Measurements from ENCODE around the gene NEU2. TPM values are rescaled to one million over a fixed set of nuclear protein-coding genes. Genes with fewer than 3 reads are reported as not detected.
"Not testable (repeated sequence)": the region's sequence is repeated elsewhere in the genome, so short reads cannot be mapped to it uniquely, and the experiment has no call there.

The NEU2 gene
- total RNA-seq, 2 donors from 2014 or later, result not detected

DNA sequence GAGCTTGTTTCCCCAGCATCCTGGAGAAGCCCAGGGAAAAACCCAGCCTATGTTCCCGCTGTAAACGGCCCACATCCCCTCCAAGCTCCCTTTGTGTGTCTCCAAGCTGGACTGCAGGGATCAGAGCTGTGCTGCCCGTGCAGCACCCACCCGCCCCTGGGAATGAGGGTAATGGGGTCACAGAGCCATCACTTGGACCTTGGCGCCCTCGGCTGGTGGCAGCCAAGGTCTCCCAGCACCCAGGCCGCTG, 27.0 kb downstream of the NEU2 start:
- ATAC-seq, result no peak
- Mint-ChIP-seq H3K27me3 (no peaks in the 10 kb centered on the region), H3K4me3 (peak overlapping the region; percentile 91), H3K36me3 (ENCODE audit: low read depth) (no peaks in the 10 kb centered on the region), H3K27ac (peak overlapping the region; percentile 96), H3K4me1 (peaks cover 50% of the 10 kb centered on the region)
- no peak for DNase-seq
- H3K9me3 ChIP-seq (ENCODE audit: control insufficient read depth, low read length, poor library complexity, severe bottlenecking), result no peaks in the 10 kb centered on the region

DNA sequence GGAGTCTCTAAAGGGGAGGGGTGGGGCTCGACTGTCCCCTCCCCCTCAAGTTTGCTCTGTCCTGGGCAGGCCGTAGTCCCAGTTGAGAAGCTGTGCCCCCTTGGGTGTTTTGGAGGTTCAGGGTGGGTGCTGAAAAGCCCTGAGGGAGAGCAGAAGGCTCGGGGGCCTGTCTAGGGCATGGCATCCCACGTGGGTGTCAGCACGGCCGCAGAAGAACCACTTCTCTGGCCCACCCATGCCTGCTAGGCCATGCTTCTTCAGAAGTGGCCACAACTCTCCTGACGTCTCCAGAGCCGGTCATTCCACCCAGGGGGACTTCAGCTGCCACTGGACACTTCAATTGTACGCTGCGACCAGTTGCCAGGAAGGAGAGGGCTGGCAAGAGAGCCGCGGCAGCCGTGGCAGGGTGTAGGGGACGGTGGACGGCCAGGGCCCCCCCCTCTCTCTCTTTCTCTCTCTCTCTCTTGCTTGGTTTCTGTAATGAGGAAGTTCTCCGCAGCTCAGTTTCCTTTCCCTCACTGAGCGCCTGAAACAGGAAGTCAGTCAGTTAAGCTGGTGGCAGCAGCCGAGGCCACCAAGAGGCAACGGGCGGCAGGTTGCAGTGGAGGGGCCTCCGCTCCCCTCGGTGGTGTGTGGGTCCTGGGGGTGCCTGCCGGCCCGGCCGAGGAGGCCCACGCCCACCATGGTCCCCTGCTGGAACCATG, 27.5 kb downstream of the NEU2 start, which contains the start of gene INPP5D:
TSS of gene INPP5D (plus strand) at position 546 of the 704 bp plus-strand sequence. CDS start at position 683, 137 bp downstream.
- Mint-ChIP-seq H3K36me3 (ENCODE audit: low read depth) (no peaks in the 10 kb centered on the region), H3K4me3 (peak within 1 kb of the TSS; percentile 91), H3K27ac (peak within 1 kb of the TSS; percentile 96), H3K4me1 (peaks cover 49% of the 10 kb centered on the region), H3K27me3 (no peaks in the 10 kb centered on the region)
- ATAC-seq, result peak; percentile 85
- DNase-seq, result peak; percentile 50 to 61 (median 55)
- no peaks in the 10 kb centered on the region for H3K9me3 ChIP-seq (ENCODE audit: control insufficient read depth, low read length, poor library complexity, severe bottlenecking)

DNA sequence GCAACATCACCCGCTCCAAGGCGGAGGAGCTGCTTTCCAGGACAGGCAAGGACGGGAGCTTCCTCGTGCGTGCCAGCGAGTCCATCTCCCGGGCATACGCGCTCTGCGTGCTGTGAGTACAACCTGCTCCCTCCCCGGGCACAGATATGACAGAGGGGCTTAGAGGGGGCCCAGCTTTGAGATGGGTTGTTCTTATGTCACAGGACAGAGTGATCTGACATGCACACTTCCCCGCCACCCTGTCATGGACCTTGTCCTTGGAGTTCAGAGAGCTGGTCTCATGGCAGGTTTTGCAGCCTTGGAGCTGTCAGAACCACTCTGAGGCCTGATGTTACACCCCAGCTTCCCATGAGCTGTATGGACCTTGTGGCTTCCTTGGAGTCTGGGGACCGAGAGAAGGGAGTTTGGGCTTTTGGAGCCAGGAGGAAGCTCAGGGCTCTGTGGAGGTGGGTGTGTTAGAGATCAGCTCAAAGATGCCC, 28.1 kb downstream of the NEU2 start:
- DNase-seq (no peak), ATAC-seq (peak; percentile 36)
- Mint-ChIP-seq H3K27me3 (no peaks in the 10 kb centered on the region), H3K36me3 (ENCODE audit: low read depth) (no peaks in the 10 kb centered on the region), H3K4me1 (peaks cover 46% of the 10 kb centered on the region), H3K27ac (peak overlapping the region; percentile 96), H3K4me3 (peak overlapping the region; percentile 91)
- H3K9me3 ChIP-seq (ENCODE audit: control insufficient read depth, low read length, poor library complexity, severe bottlenecking), result no peaks in the 10 kb centered on the region

DNA sequence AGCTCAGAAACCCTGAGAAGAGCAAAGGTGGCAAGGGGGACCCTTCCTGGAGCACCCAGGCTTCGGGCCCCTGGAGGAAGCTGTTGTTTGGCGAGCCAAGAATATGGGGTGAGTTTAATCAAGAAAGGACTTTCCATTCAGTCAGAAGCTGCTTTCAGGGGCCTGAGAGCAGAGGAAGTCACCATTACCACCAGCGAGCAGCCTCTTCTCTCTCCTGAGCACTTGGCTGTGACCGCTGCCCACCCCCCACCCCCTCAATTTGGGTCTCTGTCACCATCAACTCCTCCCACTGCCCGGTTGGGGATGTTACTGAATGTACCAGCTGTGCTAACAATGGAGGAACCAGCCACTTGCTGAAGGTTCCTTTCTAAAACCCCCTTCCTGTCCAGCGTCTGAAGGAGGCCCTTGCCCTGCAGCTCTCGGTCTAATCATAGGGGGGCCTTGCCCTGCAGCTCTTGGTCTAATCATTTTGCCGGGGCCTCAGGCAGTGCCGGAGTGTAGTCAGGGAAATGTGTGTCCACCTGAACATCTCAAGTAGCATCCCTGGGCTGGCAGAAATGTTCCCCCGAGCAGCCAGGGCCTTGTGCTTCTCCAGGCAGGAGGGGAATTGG, 28.6 kb downstream of the NEU2 start:
- H3K36me3 Mint-ChIP-seq (ENCODE audit: low read depth), result no peaks in the 10 kb centered on the region
- DNase-seq (no peak), ATAC-seq (peak; percentile 5)
- no peaks in the 10 kb centered on the region for H3K9me3 ChIP-seq (ENCODE audit: control insufficient read depth, low read length, poor library complexity, severe bottlenecking)
- peak overlapping the region; percentile 96 for H3K27ac Mint-ChIP-seq
- H3K4me1 Mint-ChIP-seq, result peaks cover 43% of the 10 kb centered on the region
- H3K27me3 Mint-ChIP-seq, result no peaks in the 10 kb centered on the region
- peak overlapping the region; percentile 91 for H3K4me3 Mint-ChIP-seq

DNA sequence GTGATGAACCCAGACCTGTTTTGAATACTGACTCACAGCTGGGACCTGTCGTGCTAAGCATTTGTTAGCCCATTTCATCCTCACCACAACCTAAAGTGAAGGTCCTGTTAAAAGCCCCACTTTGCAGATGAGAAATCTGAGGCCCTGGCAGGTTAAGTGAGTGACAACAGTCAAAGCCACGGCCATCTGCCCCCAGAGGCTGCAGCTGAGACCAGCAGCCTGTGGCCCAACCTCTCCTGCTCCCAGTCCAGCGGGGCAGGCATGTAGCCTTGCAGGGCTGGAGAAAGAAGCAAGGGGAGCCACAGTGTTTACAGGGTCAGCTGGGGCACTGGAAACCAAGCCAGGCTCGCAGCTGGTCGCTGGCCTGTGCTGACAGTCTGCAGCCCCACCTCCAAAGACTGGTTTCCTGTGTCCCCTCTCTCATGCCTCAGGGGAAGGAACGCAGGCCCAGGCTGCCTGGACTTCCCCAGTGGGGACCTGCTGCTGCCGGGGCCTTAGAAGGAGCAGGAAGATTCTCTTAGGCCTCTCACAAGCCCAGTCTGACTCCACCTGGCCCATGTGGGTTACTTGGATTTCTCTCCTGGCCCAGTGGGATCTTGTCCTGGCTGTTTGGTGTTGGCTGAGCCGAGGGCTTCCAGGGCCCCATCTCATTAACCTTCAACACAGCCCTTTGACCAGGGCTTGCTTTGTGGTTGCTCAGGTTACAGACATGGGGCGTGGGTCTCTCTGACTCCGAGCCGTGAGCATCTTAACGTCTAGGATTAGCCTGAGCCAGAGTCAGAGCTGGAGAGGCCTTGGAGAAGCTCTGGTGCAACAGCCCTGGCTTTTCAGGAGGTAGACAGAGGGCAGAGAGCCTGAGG, 29.3 kb downstream of the NEU2 start:
- DNase-seq (no peak), ATAC-seq (peak; percentile 30)
- Mint-ChIP-seq H3K4me3 (peak overlapping the region; percentile 91), H3K27me3 (no peaks in the 10 kb centered on the region), H3K36me3 (ENCODE audit: low read depth) (no peaks in the 10 kb centered on the region), H3K4me1 (peaks cover 43% of the 10 kb centered on the region), H3K27ac (peak overlapping the region; percentile 96)
- no peaks in the 10 kb centered on the region for H3K9me3 ChIP-seq (ENCODE audit: control insufficient read depth, low read length, poor library complexity, severe bottlenecking)

DNA sequence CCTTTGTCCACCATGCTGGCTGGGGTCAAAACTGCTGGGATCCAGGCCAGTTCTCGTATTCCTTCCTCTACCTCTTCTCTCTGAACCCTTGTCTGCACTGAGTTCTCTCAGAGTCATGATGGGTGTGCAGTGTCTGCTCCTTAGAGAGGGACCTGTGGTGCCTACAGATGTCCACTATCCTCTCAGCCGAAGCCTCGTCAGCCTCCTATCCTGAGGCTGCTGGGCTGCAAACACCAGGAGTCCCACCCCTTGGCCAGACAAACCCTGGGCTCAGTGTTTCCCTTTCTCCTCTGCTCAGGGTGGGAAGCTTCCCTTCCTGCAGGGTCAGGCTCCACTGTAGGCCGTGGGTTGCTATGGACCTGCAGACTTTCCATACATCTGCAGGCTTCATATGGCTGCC, 30.0 kb downstream of the NEU2 start:
- Mint-ChIP-seq H3K4me1 (peaks cover 49% of the 10 kb centered on the region), H3K27me3 (no peaks in the 10 kb centered on the region), H3K4me3 (peak overlapping the region; percentile 91), H3K36me3 (ENCODE audit: low read depth) (no peaks in the 10 kb centered on the region), H3K27ac (peak overlapping the region; percentile 96)
- DNase-seq (no peak), ATAC-seq (no peak)
- H3K9me3 ChIP-seq (ENCODE audit: control insufficient read depth, low read length, poor library complexity, severe bottlenecking), result no peaks in the 10 kb centered on the region

DNA sequence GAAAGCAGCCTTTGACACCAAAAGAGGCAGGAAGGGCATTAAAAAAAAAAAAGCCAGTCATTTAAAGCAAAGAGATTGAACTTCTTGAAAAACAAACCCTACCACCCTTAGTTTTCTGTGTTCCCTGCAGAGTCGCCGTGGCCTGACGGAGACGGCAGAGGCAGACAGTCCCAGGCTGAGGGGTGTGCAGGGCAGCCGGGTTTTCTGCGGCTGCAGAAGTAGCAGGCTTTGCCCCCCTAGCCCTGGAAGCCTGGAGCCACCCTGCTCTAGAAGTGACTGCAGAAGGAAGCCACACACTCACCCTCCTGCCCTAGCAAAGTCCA, 30.4 kb downstream of the NEU2 start:
- H3K36me3 Mint-ChIP-seq (ENCODE audit: low read depth), result no peaks in the 10 kb centered on the region
- H3K27me3 Mint-ChIP-seq, result no peaks in the 10 kb centered on the region
- peaks cover 48% of the 10 kb centered on the region for H3K4me1 Mint-ChIP-seq
- H3K4me3 Mint-ChIP-seq, result peak overlapping the region; percentile 91
- H3K27ac Mint-ChIP-seq, result peak overlapping the region; percentile 96
- DNase-seq (no peak), ATAC-seq (no peak)
- H3K9me3 ChIP-seq (ENCODE audit: control insufficient read depth, low read length, poor library complexity, severe bottlenecking), result no peaks in the 10 kb centered on the region

DNA sequence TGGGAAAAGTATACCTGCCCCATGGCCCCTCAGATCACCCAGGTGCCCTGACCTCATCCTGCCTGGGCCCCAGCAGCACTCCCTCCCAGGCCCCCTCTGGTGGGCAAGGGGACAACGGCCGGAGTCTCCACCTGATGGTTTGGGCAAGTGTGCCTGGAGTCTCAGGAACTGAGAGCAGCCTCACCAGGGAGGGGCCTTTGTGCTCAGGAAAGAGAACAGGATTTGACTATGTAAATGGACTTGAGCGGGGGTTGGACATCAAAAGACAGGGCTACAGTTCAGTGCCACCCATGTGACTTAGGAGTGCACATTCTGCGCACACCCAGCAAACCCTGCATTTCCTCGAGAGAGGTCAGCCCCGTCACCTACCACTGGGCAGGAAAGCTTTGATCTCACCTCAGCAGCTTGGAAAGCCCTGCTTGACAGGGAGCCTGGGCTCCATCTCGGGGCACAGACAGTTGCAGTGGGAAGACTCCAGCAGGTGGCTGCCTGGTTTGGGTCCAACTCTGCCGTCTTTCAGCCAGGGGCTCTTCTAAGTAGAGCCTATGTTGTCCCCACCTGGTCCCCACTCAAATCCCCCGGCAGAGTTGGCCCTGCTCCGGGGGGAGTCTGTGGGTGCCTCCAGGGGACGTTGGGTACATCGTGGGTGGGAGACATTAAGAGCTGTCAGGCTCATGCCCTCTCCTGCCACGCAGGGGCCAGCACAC, 30.9 kb downstream of the NEU2 start:
- Mint-ChIP-seq H3K4me1 (peaks cover 48% of the 10 kb centered on the region), H3K27me3 (no peaks in the 10 kb centered on the region), H3K36me3 (ENCODE audit: low read depth) (peaks cover under 1% of the 10 kb centered on the region), H3K4me3 (peak overlapping the region; percentile 91), H3K27ac (peak overlapping the region; percentile 96)
- no peaks in the 10 kb centered on the region for H3K9me3 ChIP-seq (ENCODE audit: control insufficient read depth, low read length, poor library complexity, severe bottlenecking)
- ATAC-seq (peak; percentile 14), DNase-seq (no peak)

DNA sequence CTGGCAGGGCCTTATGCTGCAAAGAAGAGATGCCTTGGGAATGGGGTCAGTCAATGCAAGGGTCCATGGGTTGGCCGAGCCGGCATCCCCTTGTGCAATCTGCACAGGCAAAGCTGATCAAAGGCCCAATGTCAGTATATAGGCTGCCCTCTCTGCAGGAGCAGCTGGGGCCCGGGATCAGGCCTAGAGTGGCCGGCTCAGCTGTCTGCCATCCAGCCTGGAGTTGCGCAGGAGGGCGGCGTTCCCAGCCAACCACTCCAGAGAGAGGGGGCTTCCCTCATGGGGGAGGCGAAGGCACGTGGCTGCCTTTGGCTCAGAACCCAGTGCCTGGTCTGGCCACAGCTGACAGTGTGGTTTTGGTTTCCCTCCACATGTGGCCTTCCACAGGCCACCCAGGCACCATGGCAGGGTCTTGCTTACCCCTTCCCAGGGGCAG, 31.5 kb downstream of the NEU2 start:
- H3K4me3 Mint-ChIP-seq, result peak overlapping the region; percentile 91
- H3K27ac Mint-ChIP-seq, result peak overlapping the region; percentile 96
- ATAC-seq, result no peak
- H3K36me3 Mint-ChIP-seq (ENCODE audit: low read depth), result peaks cover 4% of the 10 kb centered on the region
- H3K27me3 Mint-ChIP-seq, result no peaks in the 10 kb centered on the region
- no peaks in the 10 kb centered on the region for H3K9me3 ChIP-seq (ENCODE audit: control insufficient read depth, low read length, poor library complexity, severe bottlenecking)
- peaks cover 52% of the 10 kb centered on the region for H3K4me1 Mint-ChIP-seq
- DNase-seq, result no peak

DNA sequence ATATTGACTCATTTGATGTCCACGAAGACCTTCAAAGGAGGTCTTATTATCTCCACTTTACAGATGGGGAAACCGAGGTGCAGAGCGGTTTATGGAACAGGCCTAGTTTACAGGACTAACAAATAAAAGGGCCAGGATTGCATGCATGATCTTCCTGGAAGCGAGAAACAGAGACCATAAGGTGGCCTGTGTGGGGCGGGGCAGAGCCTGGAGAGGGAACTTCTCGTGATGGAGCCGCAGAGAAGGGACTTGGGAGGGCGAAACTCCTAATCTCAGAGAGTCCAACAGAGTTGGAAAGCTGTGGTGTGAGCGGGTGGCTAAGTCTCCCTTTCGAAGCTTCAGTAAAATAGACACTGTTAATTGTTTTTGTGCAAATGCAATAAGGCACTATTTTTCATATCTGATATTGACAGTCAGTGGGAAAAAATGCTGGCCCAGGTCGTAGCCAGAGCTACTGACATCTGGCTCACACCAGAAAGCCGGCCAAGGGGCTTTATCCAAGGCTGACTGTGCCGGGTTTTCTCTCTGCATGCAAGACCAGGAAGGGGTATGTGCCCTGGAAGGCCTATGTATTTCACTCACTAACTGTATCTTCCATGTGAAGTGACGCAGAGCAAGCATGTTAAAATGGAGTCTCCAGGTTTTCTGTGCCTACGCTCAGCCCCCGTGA, 32.2 kb downstream of the NEU2 start:
- peak overlapping the region; percentile 96 for H3K27ac Mint-ChIP-seq
- peak overlapping the region; percentile 63 for H3K4me3 Mint-ChIP-seq
- H3K4me1 Mint-ChIP-seq, result peaks cover 53% of the 10 kb centered on the region
- H3K9me3 ChIP-seq (ENCODE audit: control insufficient read depth, low read length, poor library complexity, severe bottlenecking), result no peaks in the 10 kb centered on the region
- DNase-seq, result no peak
- no peak for ATAC-seq
- no peaks in the 10 kb centered on the region for H3K27me3 Mint-ChIP-seq
- peaks cover 4% of the 10 kb centered on the region for H3K36me3 Mint-ChIP-seq (ENCODE audit: low read depth)

DNA sequence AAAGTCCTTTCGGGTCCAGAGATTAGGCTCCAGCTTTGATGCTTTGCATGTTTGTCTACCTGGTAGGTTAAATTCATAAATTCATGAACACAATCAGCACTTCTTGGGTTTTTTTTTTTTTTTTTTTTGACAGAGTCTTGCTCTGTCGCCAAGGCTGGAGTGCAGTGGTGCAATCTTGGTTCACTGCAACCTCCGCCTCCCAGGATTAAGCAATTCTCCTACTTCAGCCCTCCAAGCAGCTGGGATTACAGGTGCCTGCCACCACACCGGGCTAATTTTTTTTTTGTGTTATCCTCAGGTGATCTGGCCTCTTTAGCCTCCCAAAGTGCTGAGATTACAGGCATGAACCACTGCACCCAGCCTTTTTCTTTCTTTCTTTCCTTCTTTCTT, 32.7 kb downstream of the NEU2 start:
- H3K27me3 Mint-ChIP-seq; DNase-seq; H3K4me3 Mint-ChIP-seq; H3K36me3 Mint-ChIP-seq (ENCODE audit: low read depth); ATAC-seq; H3K9me3 ChIP-seq (ENCODE audit: control insufficient read depth, low read length, poor library complexity, severe bottlenecking): not testable (repeated sequence)
- peak overlapping the region; percentile 77 for H3K27ac Mint-ChIP-seq
- peaks cover 52% of the 10 kb centered on the region for H3K4me1 Mint-ChIP-seq

DNA sequence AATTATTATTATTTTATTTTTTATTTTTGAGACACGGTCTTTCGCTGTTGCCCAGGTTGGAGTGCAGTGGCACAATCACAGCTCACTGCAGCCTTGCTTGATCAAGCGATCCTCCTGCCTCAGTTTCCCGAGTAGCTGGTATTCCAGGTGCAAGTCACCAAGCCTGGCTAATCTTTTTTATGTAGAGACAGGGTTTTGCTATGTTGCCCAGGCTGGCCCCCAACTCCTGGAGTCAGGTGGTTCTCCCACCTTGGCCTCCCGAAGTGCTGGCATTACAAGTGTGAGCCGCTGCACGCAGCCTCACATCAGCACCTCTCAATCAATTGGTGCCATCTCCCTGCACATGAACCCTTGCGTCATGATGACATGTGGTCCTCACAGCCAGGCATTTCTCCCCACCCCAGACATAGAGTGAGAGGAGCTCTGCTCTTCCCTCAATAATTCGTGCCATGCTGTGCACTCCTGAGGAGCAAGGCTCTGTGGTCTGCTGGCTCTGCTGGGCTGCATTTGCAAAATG, 33.5 kb downstream of the NEU2 start:
- DNase-seq (no peak), ATAC-seq (no peak)
- H3K27me3 Mint-ChIP-seq, result no peaks in the 10 kb centered on the region
- peaks cover 48% of the 10 kb centered on the region for H3K4me1 Mint-ChIP-seq
- no peaks in the 10 kb centered on the region for H3K9me3 ChIP-seq (ENCODE audit: control insufficient read depth, low read length, poor library complexity, severe bottlenecking)
- peak overlapping the region; percentile 77 for H3K27ac Mint-ChIP-seq
- H3K36me3 Mint-ChIP-seq (ENCODE audit: low read depth), result peaks cover 4% of the 10 kb centered on the region
- no peak overlapping the region for H3K4me3 Mint-ChIP-seq

Measured in T-helper 17 cell (primary cell).